HG03066 (cell line): ENCODE data around the gene AADAT.

Experiments
- ATAC-seq: cut with Tn5 transposase; IDR thresholded peaks from one replicate; pipeline ENCODE4 v1.9.1; 2021; ENCODE audit warnings: low read depth; ENCODE audit not compliant: unreplicated experiment

Gene AADAT

DNA sequence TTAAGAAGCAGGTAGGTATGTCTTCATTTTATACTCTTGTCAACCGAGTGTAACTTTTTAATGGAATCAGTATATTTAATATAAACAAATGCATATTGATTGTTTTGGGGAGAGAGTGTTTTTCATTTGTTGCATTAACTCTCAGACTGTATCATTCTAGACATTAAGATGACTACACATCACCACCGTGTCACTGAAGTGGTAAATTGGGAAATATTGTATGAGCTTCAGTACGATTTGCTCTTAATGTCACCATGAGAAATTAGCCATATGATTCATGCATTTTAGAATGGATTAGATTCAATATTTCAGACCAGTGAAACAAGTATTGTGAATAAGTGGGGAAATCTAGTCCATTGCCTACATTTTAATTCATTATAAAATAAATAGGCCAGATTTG, 53.9 kb downstream of the AADAT start:
- no peak for ATAC-seq

DNA sequence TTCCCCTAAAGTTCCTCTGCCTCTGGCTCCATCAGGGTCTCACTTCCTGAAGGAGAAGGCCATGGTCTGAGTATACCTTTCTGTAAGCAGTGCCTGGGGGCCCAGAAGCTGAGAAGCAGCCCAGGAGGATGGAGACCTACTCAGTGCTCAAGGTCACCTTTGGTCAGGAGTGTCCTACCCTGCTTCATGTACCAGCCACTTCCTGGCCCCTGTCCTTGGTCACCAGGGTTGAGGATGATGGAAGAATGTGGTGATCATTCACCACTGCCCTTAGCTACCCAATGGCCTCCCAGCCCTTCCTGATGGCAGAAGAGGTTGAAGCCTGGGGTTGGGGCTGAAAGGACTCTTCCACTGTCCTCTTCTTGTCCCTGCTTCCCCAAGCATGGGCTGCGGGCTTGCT, 54.5 kb downstream of the AADAT start:
- no peak for ATAC-seq

DNA sequence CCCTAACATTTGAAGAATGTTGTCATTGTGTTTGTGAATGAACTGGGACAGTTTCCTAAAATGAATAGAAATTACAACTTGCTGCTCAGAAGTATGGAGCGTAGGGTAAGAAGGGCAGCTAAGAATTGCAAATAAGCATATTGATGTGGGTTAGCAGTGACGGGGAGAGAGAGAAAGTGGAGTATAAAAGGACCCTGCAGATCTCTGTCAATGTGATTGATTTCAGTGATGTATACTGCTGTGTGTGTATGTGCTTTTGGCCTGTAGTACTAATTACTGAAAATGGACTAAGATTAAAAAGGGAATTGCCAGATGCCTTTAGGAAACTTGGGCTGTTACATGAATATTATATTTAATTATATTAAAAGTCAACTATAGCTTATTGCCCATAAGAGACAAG, 55.8 kb downstream of the AADAT start:
- no peak for ATAC-seq

DNA sequence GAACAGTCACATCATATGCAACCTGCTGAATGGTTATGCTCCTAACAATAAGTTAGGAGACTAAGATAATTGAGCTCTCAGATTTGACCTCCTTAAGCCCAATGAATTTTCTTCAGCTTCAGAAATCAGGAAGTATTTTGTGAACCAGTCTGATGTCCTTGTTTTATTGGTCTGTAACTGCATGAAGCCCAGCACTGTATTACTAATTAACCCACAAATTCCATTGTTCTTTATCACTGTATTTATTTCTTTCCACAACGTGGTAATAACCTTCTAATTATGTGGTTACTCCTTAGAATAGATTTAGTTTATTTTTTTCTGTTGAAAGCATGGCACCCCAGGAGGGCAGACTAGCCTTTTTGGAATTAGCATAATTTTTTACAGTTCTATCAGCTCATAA, 59.6 kb downstream of the AADAT start:
- no peak for ATAC-seq

DNA sequence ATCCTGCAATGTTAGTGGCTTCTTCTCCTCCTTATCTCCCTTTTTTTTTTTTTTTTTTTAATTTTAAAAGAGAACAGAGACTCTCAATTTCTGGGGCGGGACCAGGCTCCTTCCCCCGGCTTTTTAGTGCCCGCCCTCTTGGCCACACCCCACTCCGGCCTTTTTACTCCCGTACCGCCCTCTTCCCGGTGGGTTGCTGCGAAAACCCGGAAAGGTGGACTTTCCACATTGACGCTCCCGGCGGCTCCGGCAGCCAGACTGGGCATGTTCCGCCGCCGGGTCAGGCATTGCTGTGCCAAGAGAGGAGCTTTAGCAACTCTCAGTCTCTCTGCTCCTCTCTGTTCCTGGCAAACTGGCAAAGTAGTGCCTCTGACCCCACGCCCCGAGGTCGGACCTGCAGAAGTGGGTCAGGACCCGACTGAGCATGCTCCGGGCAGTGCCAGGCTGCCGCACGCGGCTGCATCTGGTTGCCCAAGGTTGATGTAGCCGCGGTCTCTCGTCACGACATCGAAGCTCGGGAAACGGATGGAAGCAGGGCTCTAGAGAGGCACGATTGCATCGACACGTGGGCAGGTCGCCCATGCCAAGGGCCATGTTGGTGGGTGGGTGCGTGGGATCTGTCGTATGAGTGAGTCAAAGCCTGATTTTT, 62.5 kb downstream of the AADAT start:
- peak; percentile 80 for ATAC-seq

DNA sequence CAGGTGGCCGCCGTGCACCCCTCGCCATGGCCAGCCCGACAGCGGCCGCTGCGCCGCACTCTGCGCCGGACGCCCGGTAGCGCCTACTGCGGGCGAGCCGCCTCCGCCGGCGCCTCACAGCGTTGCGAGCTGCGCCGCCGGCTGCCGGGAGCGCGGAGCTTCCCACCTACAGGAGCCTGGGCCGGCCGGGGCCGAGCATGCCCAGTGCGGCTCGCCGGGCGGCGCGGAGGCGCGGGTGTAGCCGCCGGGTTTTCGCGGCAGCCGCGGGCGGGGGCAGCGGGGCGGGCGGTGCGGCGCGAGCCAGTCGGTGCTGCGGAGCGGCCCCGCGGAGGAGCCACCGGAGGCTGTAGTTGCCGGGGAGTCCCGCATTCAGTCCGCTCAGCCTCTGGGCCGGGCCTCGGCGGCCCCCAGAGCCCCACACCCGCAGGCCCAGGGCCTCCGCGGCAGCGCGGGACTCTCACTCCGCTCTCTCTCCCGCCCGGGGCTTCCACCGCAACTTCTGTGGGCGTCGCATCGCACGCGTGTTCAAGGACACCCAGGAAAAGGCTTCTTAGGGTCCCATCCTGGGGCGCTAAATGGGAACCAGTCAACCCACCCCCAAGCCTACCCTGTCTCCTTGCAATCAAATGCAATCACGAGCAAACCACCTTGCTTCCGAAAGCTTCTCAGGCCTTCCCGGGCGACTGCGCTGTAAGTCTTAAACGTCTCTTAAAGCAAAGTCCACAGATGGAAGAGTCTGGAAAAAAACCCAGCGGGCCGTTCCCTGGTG, 63.3 kb downstream of the AADAT start, which contains the start of gene MFAP3L:
MFAP3L (minus strand) TSS at position 143 of the 769 bp plus-strand sequence. CDS start 20,518 bp downstream, outside the sequence.
- peak; percentile 66 for ATAC-seq

DNA sequence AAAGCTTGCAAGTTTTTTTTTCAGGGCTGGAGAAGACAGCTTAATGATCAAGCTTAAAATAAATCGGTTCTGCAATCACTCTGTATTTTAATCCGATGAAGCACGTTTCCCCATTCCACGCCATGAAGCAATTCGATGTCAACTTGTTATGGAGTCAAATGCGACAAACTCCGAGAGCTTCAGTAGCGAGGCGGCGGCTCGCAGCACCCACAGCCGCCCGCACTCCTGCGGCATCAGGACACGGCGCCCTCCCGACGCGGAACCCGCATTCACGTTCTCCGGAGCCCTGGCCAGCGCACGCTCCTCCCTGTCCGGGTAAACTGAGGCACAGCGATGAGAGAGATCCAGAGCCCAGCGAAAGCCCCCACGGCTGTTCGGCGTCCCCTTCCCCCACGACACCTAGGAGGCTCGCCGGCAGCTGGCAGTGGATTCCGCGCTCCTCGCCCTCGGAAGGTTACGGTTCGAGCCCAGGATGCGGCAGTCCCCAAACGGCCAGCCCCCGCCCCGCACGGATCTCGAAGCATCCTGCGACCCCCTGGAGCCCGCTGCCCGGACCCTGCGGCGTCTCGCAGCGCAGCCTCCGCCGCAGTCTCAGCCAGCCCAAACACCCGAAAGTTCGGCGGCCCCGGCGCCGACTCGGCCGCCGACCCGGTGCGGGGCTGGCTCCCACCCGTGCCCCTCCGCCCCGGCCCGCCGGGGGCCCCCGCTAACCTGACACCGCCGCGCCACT, 64.1 kb downstream of the AADAT start:
- no peak for ATAC-seq

DNA sequence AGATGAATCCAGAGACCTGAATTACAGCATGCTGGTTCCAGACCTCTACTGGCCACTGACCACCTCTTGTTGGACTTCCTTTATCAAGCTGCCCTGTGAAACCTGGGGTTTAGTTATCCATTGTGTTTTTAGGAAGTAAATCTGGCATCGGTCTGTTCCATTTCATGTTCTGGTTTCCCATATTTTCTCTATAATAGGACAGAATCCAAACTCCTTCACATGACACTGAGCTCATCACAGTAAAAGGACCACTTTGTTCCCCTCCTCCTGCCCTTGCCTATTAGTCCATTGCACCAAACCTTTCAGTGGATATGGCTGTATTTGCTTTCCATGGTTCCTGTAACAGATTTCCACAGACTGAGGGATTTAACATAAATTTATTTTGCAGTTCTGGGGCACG, 67.5 kb downstream of the AADAT start:
- ATAC-seq = no peak

DNA sequence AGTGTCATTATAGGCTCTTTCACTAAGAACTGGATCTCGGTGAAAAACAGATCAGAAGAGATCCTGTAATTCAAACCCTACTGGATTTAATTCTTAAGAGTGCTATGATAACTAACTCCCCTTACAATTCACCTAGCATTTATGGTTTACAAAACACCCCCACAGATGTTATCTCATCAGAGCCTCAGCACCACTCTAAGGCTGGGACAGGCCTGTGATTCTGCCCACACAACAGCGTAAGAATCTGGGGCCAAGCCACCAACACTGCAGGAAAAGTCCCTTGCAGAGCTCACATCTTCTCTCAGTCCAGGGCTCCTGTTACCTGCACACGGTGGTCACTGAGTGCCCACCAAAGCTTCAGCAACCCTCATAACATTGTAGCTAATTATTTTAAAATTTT, 72.5 kb downstream of the AADAT start:
- ATAC-seq = no peak

DNA sequence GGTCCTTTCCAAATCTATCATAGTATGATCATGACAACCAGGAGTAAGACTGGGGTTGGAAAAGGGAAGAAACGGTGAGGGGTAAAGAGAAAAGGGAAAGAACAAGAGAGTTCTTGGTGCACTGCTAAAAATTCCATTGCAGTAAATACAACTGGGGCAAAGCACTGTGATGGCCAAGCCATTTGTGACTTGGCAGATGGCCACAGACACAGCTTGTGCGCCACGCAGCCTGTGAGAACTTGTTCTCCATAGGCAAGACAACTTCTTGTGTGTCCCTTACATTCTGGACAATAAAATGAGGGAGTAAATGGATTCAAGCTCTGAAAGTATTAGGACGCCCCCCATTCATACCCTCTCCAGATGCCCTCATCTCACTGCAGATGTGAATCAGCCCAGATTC, 74.5 kb downstream of the AADAT start:
- ATAC-seq = no peak

DNA sequence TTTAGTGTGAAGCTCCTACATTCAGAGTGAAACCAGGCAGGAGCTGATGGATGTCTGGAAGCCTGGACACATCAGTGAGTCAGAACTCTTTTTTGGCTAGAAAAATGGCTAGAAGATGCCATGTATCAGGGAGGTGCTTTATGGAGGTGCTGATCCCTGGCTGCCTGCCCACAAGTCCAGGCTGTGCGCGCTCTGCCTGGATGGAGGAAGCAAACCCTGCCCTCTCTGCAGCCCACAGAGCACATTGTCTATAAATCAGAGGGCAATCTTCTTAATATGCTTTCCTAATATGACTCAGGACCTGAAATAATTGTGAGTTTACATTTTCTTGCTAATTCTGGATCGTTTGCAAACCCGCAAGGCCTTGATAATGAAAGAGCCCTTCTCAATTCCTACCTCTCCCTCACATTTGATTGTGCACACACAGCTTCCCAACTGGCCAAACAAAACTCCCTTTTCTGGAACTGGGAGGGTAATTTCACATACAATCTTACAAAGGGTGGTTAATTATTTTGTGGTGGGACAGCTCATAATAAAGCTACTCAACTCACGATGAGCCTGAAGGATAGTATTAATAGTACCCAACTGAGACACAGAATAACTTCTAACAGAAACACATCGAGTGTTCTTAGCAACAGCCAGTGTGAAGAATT, 75.3 kb downstream of the AADAT start:
- no peak for ATAC-seq

DNA sequence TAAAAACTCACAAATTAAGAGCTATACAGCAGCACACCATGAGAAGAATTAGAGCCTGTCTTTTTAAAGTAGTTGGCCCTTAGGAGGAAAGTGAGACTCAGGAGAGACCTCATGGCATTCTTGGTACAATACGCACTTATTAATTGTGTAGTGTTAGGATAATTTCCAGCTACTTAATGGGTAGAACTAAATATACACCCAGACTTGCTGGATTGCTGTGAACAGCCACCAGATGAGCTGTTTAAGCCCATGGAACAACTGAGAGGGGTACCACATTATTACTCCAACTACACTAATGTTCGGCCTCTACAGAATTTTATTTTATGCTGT, 77.2 kb downstream of the AADAT start:
- no peak for ATAC-seq

DNA sequence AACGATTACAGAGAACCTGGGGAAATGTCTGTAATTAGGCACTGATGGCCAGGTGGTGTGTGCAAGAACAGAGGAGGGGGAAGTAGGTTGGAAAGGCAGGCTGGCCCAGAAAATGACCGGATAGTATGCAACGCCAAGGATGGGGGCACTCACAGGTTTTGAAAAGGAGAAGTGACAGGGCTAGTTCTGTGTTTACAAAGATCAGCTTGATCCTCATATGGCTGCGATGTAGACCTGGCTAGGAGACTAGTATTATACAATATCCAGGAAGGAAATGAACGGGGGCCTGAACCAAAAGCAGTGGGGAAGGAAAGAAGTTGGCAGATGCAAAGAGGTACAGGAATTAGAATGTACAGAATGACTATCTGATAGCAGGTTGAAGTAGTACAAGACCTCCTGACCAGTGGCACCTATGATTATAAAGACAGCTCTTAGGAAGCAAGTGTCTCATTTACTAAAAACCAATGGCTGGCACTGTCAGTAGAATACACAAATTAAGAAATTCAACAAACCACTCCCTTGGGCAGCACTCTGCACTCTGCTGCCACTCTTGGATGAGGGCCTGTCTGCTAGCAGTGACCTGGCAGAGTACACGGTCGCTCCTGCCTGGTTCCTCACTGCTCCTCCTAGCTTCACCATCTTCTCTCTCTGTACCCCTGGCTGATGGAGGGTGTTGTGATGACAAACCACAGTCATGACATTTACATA, 77.7 kb downstream of the AADAT start:
- ATAC-seq = no peak
